Measurements from ENCODE around the gene C3AR1.
"Not testable (repeated sequence)": the region's sequence is repeated elsewhere in the genome, so short reads cannot be mapped to it uniquely, and the experiment has no call there.

The C3AR1 gene

GRCh38 chr12:8054816-8055215, 11.3 kb downstream of the C3AR1 start:
- DNase-seq = no peak

GRCh38 chr12:8052679-8053078, 13.5 kb downstream of the C3AR1 start:
- no peak for DNase-seq

- DNase-seq = no peak
Observed at GRCh38 chr12:8050600-8051250, 15.4 kb downstream of the C3AR1 start.

GRCh38 chr12:8048906-8049305, 17.3 kb downstream of the C3AR1 start:
- no peak for DNase-seq

GRCh38 chr12:8047842-8048241, 18.3 kb downstream of the C3AR1 start:
- DNase-seq = no peak

DNA sequence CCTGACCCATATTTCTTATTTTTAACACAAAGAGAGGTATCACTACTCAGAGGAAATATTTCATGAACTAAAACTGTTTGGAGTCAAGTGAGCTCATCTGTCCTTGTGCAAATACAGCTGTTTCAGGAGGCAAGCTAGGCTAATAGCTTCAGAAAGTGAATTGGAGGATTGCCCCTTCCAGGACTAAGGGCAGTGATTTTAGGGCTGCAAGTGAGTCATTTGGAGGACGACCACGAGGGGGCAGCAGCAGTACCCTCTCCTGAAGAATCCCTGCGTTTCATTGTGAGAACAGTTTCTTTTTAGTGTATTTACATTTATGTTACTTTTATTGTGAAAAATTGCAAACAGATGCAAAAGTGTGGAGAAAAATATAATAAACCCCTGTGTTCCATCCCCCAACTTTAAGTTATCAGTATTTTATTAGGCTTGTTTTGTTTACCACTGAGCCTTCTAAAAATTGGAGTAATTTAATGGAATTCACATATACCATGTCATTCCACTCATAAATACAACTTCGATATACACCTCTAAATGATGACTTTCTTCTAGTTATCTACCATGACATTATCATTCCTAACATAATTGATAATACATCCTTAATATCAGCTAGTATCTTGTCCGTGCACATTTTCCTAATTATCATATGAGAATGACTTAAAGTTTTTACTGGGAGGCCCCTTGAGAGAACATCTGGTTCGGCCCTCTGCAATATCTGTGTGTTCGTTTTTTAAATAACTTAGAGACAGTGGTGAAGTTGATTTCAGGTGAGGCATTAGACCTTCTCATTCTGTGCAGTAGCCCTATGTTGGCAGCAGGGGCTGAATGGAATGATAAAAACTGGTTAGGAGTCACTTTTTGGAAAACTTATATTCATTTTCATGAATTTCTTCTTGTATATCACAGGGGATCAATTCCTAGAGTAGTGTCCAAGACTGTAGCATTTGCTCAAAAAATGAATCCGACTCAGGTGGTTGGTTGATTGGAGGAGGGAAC, 19.9 kb downstream of the C3AR1 start:
- peak; percentile 91 for DNase-seq

DNA sequence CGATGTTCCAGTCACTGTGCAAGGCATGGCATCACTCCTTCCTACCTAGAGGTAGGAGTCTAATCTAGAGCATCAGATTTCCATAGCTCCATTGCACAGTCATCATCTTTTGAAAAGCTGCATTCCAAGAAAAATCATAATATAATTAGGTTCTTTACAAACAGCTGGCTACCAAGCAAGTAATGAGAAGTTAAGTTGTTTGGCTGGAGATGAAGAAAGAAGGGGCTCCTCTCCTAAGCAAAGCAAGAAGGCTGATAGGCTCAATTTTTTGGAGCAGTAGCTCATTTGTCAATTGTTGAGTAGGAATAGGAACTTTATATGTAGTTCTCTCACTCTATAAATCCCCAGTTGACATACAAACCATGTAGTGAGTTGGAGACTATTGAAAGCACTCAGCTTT, 25.4 kb downstream of the C3AR1 start:
- DNase-seq = no peak

DNA sequence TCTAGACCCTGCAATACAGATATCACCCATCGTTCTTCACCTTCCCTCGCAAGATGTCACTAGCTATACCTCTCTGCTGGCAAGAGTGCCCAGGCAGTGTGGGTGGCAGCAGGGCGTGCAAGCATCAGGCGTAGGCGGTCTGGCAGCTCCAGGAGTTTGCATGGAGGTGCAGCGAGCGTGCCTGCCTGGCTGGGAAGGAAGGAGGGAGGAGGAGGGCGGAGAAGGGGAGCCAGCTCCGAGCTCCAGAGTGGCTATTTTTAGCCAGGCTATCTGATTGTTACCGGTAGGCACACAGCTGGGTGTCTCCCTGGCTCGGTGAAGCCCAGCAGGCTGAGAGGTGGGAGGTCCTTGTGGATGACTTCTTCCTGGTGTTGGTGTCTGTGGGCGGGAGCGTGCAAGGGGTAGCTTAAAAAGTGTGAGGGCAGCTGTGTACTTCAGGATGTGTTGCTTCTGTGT, 27.5 kb downstream of the C3AR1 start:
- DNase-seq = peak; percentile 46

GRCh38 chr12:8037947-8038346, 28.2 kb downstream of the C3AR1 start:
- no peak for DNase-seq

- DNase-seq = no peak
Observed at GRCh38 chr12:8037046-8037663, 29.0 kb downstream of the C3AR1 start.

DNA sequence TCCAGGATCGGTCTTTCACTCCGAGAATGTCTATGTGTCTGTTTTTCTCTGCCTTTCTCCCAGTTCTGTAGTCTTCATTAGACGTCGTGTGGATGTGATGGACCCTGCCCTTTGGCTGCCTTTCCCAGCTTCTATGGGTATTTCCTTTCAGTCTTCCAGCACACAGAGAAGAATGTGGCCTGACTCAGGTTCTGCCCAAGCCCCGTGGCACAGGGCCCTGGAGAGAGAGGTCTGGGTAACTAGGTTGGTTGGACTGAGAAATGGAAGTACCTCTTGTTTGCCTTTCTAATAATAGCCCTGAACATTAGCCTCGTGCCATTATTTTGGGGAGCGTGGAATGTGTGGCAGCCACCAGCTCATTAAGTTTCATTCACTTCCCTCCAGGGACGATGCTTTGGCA, 29.8 kb downstream of the C3AR1 start:
- no peak for DNase-seq

- no peak for DNase-seq
Observed at GRCh38 chr12:8035440-8036010, 30.6 kb downstream of the C3AR1 start.

GRCh38 chr12:8034802-8035201, 31.4 kb downstream of the C3AR1 start:
- no peak for DNase-seq

- DNase-seq = peak; percentile 69
Observed at GRCh38 chr12:8033153-8034044, 32.8 kb downstream of the C3AR1 start.

DNA sequence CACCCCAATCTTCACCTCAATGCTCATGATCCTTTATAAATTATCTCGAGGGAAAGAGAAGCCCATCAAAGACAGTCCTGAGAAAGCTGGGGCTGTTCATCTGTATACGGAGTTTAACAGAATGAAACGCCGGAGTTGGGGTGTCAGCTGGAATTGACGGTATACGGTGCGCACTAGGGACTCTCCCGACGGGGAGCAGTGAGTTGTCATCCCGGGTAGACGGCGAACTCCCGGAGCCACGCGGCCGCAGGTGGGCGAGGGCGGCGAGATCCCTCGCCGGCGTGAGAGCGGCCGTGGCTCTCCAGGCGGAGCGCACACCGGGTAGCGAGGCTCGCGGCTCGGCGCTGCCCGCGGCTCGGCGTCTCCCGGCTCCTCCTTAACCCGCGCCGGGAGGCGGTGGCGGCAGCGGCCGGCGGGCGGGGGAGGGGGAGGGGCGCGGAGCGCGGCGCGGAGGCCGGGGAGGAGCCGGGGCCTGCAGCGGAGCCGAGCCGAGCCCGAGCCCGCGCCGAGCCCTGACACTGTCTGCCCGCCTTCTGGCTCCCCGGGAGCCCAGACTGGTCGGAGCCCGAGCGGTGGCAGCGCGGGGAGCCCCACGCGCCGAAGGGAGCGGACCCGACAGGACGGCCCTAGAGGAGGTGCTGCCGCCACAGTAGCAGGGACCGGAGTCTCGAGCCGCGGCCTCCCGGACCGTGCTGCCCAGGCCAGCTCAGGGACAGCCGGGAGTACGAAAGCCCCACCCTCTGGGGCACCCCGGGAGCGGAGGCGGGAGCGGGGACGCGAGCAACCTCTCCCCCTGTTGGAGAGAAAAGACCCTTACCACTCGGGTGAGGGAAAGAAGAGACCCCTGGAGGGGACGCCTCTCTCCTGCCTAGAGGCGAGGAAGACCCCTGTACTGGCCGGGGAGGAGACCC, 33.7 kb downstream of the C3AR1 start, which contains the start of gene FOXJ2:
Gene FOXJ2, plus strand, starts transcription at position 475 of the 911 bp plus-strand sequence. CDS start 7,117 bp downstream, outside the sequence.
- peak; percentile 81 for DNase-seq

GRCh38 chr12:8031872-8032241, 34.3 kb downstream of the C3AR1 start:
- DNase-seq = no peak

GRCh38 chr12:8031017-8031416, 35.1 kb downstream of the C3AR1 start:
- DNase-seq = not testable (repeated sequence)

- no peak for DNase-seq
Observed at GRCh38 chr12:8030189-8030588, 36.0 kb downstream of the C3AR1 start.

DNA sequence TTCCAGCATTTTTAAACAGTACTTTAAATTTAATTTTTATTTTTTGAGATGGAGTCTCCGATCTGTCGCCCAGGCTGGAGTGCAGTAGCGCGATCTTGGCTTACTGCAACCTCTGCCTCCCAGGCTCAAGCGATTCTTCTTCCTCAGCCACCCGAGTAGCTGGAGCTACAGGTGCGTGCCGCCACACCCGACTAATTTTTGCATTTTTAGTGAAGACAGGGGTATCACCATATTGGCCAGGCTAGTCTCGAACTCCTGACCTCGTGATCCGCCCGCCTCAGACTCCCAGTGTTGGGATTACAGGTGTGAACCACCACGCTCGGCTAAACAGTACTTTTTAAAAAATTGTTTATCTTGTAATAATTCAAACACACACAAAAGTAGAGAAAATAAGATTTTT, 37.9 kb downstream of the C3AR1 start:
- no peak for DNase-seq

DNA sequence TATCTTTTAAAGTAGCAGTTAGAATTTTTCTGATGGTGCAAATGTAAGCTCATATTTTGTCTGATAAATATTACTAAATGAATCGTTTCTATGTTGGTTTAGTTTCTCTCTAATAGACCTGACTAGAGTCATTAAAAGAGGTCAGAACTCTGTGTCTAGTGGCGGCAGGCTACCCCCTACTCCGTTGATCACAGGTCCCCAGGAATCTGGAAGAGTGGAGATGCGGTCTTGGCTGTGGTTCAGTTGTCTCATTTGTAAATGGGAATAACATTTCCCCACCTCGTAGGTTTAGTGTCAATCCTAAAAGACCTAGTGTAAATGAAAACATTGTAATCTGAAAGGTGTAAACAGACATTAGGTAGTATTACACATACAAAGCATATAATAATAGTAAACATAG, 38.3 kb downstream of the C3AR1 start:
- DNase-seq = no peak
